HEK293T (cell line): Measurements from ENCODE around the gene TLE1.

ENCODE experiments used
- CTCF ChIA-PET: fragments of 350-600 bp; formaldehyde crosslinking; extraction: SDS; loops from one replicate; lab custom pipeline; 2021; ENCODE audit warnings: antibody characterized with exemption, inconsistent platforms; lab: Yijun Ruan, JAX
- POLR2A ChIA-PET: fragments of 350-600 bp; formaldehyde crosslinking; extraction: SDS; loops from one replicate; lab custom pipeline; 2020; ENCODE audit warnings: antibody characterized with exemption, inconsistent platforms; lab: Yijun Ruan, JAX
- DNase-seq: peaks from one replicate; pipeline ENCODE4 v3.0.0; 2012; ENCODE audit warnings: mixed read lengths; ENCODE audit errors: extremely low spot score
- ARNT ChIP-seq: fragments of 450-650 bp; IDR thresholded peaks from 2 replicates; pipeline ENCODE4 v1.6.1; 2017; ENCODE audit warnings: mild to moderate bottlenecking
- BHLHE40 ChIP-seq: fragments of 450-650 bp; IDR thresholded peaks from 2 replicates; pipeline ENCODE4 v1.6.1; 2016; ENCODE audit warnings: mild to moderate bottlenecking, moderate library complexity, borderline replicate concordance
- CTBP1 ChIP-seq: fragments of 450-650 bp; IDR thresholded peaks from 2 replicates; pipeline ENCODE4 v1.6.1; 2016; ENCODE audit warnings: borderline replicate concordance
- ELF4 ChIP-seq: fragments of 450-650 bp; IDR thresholded peaks from 2 replicates; pipeline ENCODE4 v1.6.1; 2017; ENCODE audit warnings: antibody characterized with exemption
- FOXA1 ChIP-seq: fragments of 450-650 bp; IDR thresholded peaks from 2 replicates; pipeline ENCODE4 v1.6.1; 2016; ENCODE audit warnings: mild to moderate bottlenecking
- FOXK2 ChIP-seq: fragments of 450-650 bp; IDR thresholded peaks from 2 replicates; pipeline ENCODE4 v1.6.1; 2016; ENCODE audit warnings: mild to moderate bottlenecking
- FOXM1 ChIP-seq: fragments of 450-650 bp; IDR thresholded peaks from 2 replicates; pipeline ENCODE4 v1.6.1; 2017; ENCODE audit warnings: mild to moderate bottlenecking, borderline replicate concordance
- HDGF ChIP-seq: fragments of 450-650 bp; IDR thresholded peaks from 2 replicates; pipeline ENCODE4 v1.6.1; 2017; ENCODE audit warnings: antibody characterized with exemption, borderline replicate concordance
- L3MBTL2 ChIP-seq: fragments of 450-650 bp; conservative IDR thresholded peaks from 2 replicates; pipeline ENCODE4 v1.6.1; 2016; ENCODE audit warnings: mild to moderate bottlenecking
- LEF1 ChIP-seq: fragments of 450-650 bp; IDR thresholded peaks from 2 replicates; pipeline ENCODE4 v1.6.1; 2017; ENCODE audit warnings: mild to moderate bottlenecking, borderline replicate concordance
- NFRKB ChIP-seq: fragments of 450-650 bp; IDR thresholded peaks from 2 replicates; pipeline ENCODE4 v1.6.1; 2016; ENCODE audit warnings: mild to moderate bottlenecking, moderate library complexity
- SP1 ChIP-seq: fragments of 450-650 bp; IDR thresholded peaks from 2 replicates; pipeline ENCODE4 v1.6.1; 2017
- SUZ12 ChIP-seq: fragments of 450-650 bp; IDR thresholded peaks from 2 replicates; pipeline ENCODE4 v1.6.1; 2016; ENCODE audit warnings: mild to moderate bottlenecking
- TARDBP ChIP-seq: fragments of 450-650 bp; IDR thresholded peaks from 2 replicates; pipeline ENCODE4 v1.6.1; 2016
- ZNF384 ChIP-seq: fragments of 450-650 bp; IDR thresholded peaks from 2 replicates; pipeline ENCODE4 v1.6.1; 2016
- TF ChIP-seq, protein P1 (sequence below): fragments of 450-650 bp; IDR thresholded peaks from 2 replicates; pipeline ENCODE4 v1.6.1; 2016

TLE1 gene

DNA sequence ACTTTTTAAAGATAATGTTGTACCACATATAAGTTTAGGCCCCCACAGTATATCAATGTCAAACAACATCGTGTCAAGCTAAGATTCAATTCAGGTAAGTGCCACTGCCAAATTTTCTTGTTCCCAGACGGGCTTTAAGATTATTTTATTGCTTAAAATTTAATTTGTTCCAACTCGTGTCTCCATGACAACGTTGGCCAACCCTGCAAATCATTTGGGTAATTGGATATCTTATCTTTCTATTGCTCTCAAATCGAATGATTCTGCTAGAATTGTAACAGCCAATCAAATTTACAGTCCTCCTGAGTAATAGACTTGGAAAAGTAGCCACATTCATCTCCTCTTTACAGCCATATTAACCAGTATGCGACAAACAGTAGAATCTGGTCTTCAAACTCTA lies 19.5 kb downstream of the TLE1 start:
- TF ChIP-seq, protein P1, sequence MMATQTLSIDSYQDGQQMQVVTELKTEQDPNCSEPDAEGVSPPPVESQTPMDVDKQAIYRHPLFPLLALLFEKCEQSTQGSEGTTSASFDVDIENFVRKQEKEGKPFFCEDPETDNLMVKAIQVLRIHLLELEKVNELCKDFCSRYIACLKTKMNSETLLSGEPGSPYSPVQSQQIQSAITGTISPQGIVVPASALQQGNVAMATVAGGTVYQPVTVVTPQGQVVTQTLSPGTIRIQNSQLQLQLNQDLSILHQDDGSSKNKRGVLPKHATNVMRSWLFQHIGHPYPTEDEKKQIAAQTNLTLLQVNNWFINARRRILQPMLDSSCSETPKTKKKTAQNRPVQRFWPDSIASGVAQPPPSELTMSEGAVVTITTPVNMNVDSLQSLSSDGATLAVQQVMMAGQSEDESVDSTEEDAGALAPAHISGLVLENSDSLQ, result peak; percentile 30; the same call in 1 of the 2 replicates
- no peak for TF ChIP-seq ELF4
- POLR2A ChIA-PET, result no interaction called here
- no peak for DNase-seq
- CTCF ChIA-PET, result interaction anchor here (0.7 kb wide), 1 partner anchor 213 kb away, joined by 6 read pairs; no protein-coding TSS in a partner anchor

DNA sequence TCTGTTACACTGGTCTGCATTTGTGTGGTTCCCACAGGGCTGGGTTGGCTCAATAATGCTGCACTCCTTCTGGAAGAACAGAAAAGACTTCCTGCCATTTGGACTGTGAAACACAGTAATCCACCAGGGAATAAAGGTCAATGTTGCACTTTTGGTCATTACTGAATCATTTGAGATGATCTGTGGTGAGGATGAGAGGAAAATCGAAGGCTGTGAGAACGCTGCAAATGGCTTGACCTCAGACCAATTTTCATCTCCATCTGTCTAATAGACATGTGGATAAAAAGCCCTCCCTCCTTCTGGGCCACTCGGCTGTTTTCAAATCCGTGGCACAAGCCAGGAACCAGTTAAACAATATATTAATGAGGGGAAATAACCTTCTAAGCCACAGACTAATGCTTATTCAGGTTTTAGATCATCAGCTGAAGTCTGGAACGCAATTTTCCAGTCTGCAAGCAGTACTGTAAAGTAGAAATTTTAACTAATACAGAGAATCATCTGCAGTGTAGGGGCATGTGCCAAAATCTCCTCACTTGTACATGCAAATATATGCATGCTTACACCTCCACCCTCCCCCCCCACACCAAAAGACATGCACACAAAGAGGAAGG lies 20.2 kb downstream of the TLE1 start:
- TF ChIP-seq ARNT (no peak), SUZ12 (no peak), ELF4 (no peak), SP1 (no peak), TARDBP (no peak), HDGF (no peak), NFRKB (no peak), L3MBTL2 (no peak), FOXA1 (no peak), FOXK2 (no peak), FOXM1 (no peak), ZNF384 (no peak), BHLHE40 (no peak), LEF1 (no peak), CTBP1 (no peak)
- TF ChIP-seq, protein P1, result no peak
- POLR2A ChIA-PET, result no interaction called here

DNA sequence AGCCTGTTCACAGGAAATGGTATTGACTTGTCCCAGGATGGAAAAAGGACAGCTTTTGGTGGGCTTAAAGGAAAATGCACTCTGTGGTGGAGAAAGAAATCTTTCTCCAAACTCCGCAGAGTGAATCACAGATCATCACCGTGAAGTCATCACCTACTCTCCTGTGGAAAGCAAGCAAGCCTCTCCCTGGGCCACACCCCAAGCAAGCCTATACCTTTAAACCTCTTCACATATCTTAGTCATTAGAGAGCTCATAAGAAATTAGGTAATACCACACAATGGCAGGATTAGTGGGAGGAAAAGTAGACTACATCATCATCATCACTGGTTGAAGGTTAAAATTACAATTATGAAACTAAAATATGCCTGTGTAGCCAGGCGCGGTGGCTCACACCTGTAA lies 23.2 kb downstream of the TLE1 start:
- POLR2A ChIA-PET, result interaction anchor here (1.5 kb wide), 1 partner anchor 24 kb away, joined by 4 read pairs; the partner anchor contains the start of gene TLE1
- no peak for TF ChIP-seq ZNF384
- TF ChIP-seq, protein P1, result no peak
- TF ChIP-seq LEF1, result no peak
- no peak for TF ChIP-seq SP1
- no peak for TF ChIP-seq ARNT
- no peak for TF ChIP-seq BHLHE40
- no peak for TF ChIP-seq FOXA1
- TF ChIP-seq FOXK2, result no peak
- no peak for DNase-seq
- CTCF ChIA-PET, result no interaction called here

More for the DNA sequence above, 20.2 kb downstream of the TLE1 start:
- DNase-seq, result no peak
- CTCF ChIA-PET, result no interaction called here

DNA sequence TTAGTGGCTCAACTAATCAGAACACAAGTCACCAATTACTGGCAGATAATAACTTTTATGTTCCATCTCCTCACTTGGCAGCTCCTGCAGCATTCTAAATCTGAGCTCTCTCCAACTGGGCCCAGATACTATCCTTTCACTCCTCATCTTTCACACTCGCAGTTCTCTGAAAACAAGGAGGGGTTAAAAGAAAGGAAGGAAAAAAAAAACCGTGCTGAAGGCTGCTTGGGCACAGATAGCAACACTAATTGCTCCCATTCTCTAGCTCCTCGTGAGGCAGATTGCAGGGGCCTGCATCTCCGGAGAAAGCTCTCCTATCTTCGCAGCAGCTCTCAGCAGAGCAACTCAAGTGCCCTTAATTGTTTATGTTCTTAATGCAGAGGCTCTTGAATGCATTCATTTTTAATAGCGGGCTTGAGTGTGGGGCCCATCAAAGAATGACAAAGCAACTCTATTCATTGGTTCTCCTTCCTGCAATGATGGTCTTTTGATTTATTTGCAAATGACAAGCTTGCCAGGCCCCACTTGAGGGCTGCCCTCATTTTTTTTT lies 23.9 kb downstream of the TLE1 start:
- CTCF ChIA-PET, result no interaction called here

DNA sequence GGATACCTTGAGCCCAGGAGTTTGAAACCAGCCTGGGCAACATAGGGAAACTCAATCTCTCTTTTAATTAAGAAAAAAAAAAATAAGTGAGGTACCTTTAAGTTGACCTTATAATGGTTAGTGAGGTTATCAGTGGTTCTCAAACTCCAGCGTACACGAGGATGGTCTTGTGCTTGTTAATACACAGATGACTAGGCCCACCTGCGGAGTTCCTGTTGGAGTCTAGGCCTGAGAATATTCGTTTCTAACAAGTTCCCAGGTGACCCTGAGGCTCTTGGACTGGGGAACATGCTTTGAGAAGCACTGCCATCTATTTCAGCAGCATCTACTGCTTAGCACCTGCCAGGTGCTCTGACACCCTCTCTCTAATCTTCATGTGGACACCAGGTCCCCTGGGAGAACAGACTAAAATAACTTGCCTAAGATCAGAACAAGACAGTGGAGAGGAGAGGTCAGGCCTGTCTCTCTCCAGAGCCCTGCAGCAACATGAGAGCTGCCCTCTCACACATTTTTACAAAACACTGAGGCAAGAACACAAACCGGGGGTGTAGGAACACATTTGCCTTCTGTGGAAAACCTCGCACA lies 24.6 kb downstream of the TLE1 start:
- TF ChIP-seq ELF4, result no peak
- TF ChIP-seq, protein P1, result no peak
- TF ChIP-seq CTBP1, result no peak
- no peak for TF ChIP-seq BHLHE40
- no peak for TF ChIP-seq ARNT
- no peak for TF ChIP-seq TARDBP
- no peak for TF ChIP-seq ZNF384
- no peak for TF ChIP-seq FOXK2
- TF ChIP-seq SP1, result no peak
- ChIA-PET CTCF (no interaction called here), POLR2A (interaction anchor here (1.5 kb wide), 1 partner anchor 25 kb away, joined by 4 read pairs; the partner anchor contains the start of gene TLE1)

More for the DNA sequence above, 23.9 kb downstream of the TLE1 start:
- POLR2A ChIA-PET, result interaction anchor here (1.5 kb wide), 1 partner anchor 24 kb away, joined by 4 read pairs; the partner anchor contains the start of gene TLE1
- TF ChIP-seq FOXK2 (no peak), ZNF384 (peak; percentile 16; the same call in 1 of the 2 replicates), ARNT (no peak)
- no peak for DNase-seq

DNA sequence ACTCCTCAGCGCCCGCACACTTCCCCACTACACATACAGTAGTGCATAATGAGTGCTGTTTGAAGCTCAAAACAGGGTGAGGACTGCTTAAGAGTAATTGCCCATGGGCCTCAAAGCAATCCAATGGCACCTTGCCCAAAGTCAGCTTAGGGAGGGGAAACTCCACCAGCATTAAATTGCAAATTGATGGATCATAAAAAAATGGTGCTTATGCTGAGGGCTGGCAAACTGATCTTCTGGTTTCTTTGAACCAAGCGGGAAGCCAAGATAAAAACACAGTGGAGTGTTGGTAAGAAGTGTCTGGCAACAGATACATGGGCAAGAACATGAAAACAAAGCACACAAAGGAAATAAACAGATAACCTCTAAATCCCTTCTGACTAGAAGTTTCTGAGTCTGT lies 28.0 kb downstream of the TLE1 start:
- ChIA-PET CTCF (no interaction called here), POLR2A (no interaction called here)
- no peak for DNase-seq
- TF ChIP-seq BHLHE40, result no peak

More for the DNA sequence above, 24.6 kb downstream of the TLE1 start:
- no peak for DNase-seq
